Superior temporal gyrus (tissue), 1 donor: Measurements from ENCODE around the gene PTGER3.

ENCODE experiments used
- DNase-seq: peaks from one replicate; pipeline ENCODE4 v3.0.0-alpha.2; 2016; ENCODE audit errors: extremely low spot score

Gene PTGER3

DNA sequence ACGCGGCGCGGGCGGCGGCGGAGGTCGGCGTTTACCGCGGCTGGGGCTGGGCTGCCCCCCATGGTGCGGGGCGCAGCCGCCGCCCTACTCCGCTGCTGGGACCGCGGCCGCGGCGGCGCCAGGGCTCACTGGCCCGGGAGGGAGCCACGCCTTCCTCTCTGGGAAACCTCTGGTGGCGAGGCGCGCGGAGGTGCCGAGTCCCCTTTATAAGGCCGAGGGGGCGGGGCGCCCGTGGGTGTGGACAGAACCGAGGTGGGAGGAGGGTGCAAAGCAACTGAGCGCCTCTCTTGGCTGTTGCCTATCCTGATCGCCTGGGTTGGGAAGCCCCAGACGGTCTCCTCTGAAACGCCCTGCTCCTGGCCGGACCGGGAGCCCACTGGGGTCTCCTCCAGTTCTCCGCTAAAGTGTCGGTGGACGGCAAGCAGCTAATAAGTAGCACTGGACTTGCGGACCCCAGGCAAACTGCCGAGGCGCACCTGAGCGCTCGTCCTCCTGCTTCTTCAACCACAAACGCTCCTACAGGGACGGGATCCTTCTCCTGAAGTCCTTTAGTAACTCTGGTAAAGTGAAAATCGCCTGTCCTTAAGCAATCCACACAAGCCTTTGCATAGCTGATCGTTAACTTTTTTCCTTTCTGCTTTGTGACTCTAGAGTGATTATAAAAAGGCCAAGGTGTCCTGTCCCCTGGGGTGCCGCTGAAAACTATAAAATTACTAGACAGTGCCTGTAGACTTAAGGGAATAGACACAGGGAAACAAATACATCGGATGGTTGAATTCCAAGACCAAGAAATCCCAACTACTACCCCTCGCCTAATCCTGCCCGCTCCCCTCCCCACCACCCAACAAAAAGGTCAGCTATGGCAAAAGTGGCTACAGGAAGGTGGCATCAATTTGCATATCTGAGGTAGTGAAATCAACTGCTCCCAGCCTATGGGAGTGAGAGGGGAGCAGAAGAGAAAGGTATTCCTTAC is at the start of gene PTGER3:
PTGER3 (minus strand) TSS at position 182 of the 973 bp plus-strand sequence. CDS start 239 bp downstream, outside the sequence.
- no peak for DNase-seq

DNA sequence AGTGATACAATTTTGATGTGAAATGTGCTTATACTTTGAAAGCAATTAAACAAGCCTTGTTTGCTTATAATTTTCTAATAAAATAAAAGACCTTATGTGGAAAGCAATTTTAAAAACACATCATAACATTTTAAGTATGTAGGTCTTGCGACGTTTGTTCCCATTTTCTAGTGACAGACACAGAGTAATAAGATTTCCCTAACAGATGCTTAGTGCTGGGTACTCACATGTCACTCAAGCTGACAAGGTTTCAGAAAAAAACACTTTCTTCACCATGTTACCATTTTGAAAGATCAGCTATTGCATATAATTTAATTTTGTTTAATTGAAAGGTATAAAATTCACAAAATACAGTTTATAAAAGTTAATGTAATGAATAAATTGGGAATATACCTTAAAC is 47.3 kb upstream of the PTGER3 start:
- DNase-seq = no peak

DNA sequence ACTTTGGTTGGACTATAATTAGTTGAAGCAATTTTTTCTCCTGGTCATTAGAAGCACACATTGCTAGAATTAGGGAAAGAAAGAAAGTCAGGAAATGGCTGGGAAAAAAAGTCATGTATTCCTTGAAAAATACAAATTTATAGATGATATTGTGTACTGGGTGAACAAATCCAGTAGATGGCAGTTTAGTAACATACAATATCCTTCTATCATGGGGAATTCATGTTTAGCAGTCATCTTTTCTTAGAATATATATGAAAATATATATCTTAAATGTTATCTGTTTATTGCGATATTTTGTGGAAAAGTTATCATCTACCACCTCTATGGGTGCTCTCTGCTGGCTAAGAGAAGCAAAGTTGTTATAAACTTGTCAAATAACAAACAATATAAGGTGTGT is 46.3 kb upstream of the PTGER3 start:
- DNase-seq = peak; percentile 60

DNA sequence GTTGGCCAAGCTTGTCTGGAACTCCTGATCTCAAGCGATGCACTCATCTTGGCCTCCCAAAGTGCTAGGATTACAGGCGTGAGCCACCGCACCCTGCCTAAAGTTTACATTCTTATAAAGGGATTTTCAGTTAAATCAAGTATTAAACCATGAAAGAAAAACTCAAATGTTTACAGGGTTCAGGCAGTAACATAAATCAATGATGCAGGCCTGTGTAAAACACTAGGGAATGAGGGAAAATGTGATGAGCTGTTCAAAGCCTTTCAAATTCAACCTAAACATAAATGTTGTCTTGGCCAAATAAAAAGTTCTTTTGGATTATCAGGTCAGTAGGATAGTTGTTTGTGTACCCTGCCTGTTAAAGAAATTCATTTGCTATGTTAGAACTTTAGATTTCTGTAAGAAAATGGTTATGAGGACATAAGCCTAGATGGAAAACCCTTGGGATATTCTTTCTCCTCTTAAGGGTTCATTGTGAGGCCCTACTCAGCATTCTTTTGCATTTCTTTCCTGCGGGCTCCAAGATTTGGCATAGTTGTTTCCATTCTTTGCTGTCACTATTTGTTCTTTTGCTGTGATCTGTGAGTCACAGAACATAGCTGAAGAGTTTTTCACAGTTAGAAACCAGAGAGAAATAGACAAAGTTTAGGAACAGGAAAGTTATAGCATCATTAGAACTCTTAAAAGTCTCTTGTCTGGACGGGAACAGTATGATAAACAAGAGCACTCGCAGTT is 42.1 kb upstream of the PTGER3 start:
- peak; percentile 40 for DNase-seq

DNA sequence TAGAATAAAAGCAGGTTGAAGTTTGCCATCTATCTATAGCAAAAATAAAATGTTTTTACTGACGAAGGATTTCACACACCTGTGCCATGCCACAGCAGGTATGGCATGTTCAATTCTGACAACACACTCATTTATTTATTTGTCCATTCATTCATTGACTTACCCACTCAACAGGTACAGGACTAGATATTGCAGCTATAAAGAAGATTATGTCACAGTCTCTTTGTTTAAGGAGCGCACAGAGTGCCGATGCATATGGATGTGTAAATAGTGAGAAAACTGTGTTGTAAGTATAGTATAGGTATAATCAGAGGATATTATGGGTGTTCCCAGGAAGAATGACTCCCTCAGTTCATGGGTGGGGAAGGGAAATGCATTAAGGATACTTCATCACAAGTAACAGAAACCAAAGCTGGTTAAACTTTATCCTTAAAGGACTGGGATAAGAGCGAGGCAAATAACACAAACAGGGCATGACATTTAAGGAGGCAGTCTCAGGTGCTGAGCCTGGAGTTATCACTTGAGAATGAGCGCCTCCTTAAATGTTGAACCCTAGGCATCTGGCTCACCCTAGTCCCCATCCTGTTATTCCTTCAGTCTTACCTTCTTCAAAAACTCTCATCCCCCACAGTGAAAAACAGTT is 41.1 kb upstream of the PTGER3 start:
- no peak for DNase-seq

DNA sequence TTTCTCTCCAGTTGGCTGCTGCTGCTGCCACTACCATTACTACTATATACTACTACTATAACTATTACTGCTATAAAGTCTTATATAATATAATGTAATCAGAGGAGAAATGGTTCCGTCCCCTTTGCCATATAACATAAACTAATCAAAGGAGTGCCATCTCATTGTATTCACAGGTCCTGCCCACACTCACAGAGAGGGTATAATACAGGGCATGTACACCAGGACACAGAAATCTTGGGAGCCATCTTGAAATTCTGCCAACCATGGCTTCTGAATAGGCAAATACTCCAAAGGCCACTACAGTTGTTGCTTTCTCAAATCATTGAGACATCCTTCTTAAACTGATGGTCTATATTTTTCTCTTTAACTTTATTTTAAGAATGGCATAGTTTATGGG is 40.1 kb upstream of the PTGER3 start:
- no peak for DNase-seq

DNA sequence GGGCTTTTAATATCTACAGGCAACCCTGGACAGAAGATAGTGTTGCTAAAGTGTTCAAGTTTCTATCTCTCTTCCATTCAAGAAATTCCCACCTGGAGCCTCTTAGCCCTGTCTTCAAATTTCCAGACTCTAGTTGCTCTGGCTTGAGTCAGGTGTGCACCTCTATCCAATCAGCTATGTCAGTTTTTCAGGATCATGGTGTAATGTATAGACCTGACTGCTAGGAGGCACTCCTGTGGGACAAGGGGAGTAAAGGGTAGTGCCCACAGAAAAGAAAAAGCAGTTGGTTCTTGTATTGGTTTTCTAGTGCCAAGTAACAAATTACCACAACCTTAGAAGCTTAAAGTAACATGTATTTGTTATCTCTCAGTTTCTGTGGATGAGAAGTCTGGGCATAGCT is 39.4 kb upstream of the PTGER3 start:
- no peak for DNase-seq

DNA sequence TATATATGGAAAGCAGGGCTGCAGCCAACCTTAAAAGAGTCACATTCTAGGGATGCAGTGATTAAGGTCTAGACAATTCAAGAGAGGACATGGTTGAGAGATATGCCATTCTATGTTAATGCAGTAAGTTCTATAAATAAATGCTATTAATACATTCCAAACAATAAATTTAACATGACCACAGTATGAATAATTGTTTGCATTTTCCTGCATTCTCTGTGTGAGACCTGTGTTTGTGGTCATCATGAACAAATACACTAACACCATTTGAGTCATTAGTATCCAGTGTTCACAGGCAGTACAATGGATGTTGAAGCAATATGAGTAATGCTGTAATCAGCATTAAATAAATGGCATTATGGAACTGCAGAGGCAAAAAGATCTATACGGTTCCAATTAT is 38.7 kb upstream of the PTGER3 start:
- no peak for DNase-seq

DNA sequence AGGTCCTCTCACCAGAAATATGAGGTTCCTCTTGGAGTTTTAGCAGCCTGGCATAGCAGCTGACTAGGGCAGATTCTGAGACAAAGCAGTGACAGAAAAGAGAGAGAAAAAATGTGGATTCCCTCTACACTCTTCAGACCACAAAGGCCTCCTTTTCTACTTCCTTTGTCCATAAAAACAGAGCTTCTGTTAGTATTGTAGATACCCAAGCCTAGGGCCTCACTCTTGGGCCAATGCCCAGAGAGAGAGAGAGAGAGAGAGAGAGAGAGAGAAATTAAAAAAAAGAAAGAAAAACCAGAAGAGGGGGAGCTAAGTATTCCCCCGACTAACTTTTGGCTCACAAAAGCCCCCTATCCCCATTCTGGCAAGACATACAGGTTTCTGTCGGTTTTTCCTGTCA is 35.7 kb upstream of the PTGER3 start:
- peak; percentile 78 for DNase-seq

DNA sequence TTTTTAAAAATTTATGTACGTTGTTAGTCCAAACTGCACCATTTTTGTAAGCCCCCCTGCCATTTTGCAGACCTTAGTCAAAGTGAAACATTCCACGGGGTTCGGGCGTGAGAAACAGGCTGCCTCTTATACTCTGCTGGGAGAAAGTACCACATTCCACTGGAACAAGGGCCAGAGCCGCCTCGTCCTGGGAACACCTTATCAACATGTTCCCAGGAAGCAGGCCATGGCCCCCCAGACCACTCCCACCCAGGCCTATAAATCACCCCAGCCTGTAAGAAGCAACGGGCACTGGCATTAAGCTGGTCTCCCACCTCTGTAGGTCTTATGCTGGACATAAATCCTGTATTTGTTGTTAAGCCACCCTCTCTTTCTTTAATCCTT is 34.1 kb upstream of the PTGER3 start:
- DNase-seq = no peak

DNA sequence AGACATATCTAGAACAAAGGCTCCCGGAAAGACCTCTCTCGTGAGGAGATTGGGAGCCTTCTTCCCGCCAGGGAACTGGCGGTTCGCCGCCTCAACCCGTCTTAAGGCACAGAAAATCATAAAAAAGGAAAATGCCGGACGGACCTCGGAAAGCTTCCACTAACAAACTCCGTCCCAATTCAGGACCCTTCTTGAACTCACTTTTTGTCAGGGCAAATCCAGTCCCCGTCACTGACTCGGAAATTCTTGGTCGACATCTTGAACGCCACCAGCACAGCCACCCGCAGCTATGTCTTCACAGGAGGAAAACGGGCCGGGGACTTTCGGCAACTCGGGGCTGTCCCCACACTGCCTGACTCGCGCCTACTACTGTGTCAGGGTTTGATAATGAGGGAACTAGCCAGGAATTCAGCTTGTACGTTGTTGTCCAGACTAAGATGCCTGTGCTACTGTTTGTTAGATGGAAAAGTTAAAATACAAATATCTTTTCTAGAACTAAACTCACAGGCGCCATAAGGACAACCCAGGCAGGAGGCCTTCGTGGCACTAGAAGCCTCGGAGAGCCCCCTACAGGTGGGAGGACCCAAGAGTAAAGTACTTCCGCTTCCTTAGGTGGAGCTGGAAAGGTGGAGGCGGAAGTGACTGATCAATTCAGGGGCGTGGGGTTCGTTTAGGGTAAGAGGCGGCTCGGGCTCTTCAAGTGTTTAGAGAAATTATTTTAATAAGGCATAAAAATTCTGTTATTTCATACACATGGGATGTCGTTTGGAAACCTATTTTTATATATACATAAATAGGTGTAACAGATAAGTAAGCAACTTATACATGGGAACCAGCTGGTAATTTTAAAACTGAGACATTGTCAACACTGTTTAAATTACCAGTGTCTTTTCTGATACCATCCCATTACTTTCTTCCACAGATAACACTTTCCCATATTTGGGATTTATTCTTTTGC is 33.4 kb upstream of the PTGER3 start, which contains the start of gene ZRANB2:
ZRANB2 (minus strand) TSS at position 297 of the 958 bp plus-strand sequence; CDS start at position 257, 40 bp downstream.
- peak; percentile 97 for DNase-seq

DNA sequence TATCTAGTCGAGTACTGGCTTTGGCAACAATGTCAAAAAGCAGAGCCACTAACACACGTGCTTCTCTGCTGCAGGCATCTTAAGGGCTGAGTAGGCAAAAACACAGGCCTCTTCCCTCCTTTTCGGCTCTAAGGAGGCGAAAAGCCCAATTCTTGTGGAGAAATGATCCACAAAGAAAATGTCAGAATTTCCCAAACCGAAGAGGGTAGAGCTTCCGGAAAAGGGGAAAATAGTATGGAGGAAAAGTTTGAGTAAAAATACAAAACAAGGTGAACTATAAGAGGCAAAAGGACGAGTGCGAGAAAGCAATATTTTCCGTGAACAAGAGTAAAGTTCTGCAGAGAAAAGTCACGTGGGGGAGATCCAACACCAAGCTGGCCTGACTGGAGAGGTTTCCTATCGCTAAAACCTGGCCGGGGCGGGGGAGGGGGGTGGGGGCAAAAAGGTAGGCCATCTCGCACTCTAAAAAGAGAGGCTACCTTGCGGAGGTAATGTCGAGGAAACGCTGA is 32.7 kb upstream of the PTGER3 start:
- no peak for DNase-seq

DNA sequence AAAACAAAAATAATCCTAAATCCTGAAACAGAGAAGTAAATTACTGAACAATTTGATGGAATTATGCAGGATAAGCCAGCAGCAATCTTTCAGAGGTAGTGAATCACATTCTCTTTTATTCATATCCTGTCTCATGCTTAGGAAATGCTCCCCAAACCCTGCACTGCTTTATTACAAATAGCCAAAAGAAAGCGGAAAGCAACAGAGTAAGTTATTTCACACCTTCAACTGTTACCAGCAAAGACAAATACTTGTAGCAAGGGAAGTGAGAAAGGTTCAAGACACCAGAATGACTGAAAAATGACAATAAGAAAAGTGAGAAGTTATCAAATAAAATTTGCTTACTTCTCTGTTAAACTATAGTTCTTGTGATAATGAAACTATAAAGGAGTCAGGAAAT is 27.1 kb upstream of the PTGER3 start:
- DNase-seq = no peak

DNA sequence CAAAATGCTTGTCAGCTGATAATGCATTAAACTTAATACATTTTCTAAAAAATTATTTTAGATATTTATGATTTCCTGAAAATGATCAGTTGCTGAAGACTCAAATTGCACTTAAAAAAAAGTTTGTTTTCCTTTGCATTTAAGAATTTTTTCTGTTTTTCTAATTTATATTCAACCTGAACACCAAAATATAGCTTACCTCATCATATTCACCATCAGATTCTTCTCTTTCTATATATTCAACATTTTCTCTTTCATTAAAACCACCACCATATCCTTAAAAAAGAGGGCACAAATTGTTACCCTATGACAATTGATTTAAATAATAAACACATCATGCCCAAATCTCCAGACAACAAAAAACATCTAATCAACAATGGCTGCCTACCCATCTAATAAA is 24.7 kb upstream of the PTGER3 start:
- DNase-seq = no peak

DNA sequence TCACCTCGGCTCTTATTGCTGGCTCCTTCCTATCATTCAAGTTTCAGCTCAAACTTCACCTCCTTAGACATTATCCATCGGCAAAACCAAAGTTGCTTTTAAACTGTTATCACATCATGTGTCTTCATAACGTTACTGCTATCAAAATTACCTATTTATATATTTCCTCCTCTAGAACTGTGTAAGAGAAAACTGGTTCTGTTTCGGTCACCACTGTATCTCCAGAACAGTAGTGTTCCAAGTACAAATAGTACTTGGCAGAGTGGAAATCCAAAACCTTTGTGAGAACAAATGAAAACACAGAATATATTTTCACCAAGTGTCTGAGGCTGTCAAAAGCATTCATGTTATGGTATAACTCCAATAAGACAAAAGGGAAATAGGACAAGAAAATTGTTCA is 24.1 kb upstream of the PTGER3 start:
- DNase-seq = no peak

DNA sequence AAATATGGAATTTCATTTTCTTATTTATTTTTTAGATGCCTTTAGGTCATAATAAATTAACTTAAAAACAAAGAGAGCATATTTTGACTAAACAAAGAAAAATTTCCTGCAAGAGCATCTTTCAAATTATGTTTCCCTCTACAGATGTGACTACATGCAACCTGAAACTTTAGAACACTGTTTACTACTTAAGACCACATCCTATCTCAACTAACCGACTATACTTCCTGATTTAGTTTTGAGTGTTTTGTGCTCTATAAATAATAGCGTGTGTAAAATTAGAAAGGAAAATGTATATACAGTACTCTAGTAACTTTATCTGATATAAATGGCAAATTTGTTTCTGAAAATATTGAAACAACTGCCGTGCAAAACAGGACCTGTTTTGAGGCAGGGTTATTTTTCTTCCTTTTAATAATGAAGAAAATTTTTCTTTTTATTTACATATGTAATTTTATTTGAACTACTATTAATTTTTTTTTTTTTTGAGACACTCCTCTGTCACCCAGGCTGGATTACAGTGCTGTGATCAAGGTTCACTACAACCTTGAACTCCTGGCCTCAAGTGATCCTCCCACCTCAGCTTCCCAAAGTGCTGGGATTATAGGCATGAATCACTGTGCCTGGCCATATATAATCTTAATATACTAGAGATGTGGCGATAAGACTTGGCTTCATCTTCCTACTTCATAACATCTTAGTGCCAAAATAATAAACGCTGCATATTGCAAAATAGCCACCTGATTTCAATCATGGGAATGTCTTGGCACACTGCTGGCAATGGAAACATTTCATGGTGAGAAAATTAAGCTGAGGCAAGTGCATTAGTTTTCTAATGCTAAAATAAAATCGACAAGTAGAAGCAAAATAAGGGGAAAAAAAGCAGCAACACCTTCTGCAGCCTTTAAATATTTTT is 21.0 kb upstream of the PTGER3 start:
- DNase-seq = no peak

DNA sequence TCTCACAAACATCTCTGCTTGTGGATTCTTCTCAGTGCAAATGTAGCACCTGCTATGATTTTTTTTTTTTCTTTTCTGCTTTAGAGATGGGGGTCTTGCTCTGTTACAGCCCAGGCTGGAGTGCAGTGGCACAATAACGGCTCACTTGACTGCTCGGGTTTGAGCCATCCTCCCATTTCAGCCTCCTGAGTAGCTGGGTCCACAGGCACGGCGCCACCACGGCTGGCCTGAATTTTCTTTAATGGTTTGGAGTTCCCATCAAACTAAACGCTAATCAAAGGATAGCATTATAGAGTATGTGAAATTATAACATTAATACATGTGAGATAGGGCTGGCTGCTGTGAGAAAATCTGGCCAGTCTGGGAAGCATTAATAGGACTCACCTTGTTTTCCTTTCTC is 7.2 kb upstream of the PTGER3 start:
- DNase-seq = no peak

DNA sequence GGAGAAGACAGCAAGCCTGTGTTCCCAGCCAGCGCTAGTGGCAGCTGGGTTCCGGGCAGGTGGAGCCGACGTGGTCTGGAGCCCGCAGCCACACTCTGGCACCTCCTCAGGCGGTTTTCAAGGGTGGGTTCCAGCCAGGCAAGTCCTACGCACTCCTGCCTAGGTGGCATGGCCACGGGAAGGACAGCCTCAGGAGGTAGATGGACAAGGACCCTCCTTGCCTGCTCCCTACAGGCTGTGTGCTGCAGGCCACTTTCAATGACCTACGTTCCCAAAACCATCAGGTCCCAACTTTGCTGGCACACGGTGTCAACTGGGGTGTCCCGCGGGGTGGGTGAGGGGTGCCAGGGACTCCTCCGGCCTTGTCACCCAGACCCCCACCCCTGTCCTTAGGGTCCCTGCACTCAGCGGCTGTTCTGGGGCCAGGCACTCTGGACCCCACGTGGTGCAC is 6.7 kb upstream of the PTGER3 start:
- DNase-seq = no peak

DNA sequence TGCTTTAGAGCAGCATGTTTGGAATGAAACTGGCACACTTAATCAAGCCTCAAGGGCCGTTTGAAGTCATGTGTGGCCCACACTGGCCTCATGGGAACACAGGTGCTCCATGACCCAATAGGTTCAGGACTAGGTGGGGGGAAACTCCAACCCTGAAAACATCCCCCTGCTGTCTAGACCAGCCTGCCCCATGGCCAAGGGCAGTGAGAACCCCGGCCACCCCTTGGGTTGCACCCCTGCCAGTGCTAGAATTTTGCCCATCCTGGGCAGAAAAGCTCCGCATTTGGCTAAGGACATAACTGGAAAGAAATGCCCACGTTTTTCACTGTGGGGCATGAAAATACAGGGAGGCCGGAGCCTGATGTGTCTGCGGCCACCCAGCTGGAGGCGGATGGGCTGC is 6.1 kb upstream of the PTGER3 start:
- no peak for DNase-seq

DNA sequence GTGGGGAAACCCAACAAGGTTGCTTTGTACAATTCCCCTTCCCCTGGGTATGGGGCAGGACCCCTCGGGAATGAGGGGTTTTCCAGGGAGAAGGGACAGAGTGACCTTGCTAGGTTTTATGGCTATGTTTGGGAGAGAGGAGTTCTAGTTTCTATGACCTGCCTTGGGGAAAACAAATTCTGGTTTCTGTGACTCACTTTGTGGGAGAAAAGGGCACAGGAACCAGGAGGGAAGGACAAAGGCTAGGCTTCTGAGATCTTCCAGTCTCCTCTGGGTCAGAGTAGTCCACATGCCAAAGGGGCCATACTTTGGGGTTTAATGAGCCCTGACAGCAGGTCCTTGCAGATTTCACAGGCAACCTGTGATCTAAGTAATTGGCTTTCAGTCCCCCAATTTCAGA is 5.5 kb upstream of the PTGER3 start:
- no peak for DNase-seq
